H9 (cell line): ENCODE measurements around the gene MAML3. TPM values are rescaled to one million over a fixed set of nuclear protein-coding genes. Genes with fewer than 3 reads are reported as not detected.

Experiments
- DNase-seq: peaks from one replicate; pipeline ENCODE4 v3.0.0-alpha.2; 2017
- H2AFZ ChIP-seq: one replicate; pipeline ENCODE4 v1.6.1; 2013; ENCODE audit warnings: mild to moderate bottlenecking, low read length, control low read depth, moderate library complexity
- H2AK5ac ChIP-seq: 2 replicates; pipeline ENCODE4 v1.6.1; 2013; ENCODE audit warnings: low read length, control low read depth, mixed read lengths; ENCODE audit not compliant: insufficient read length
- H2BK120ac ChIP-seq: one replicate; pipeline ENCODE4 v1.6.1; 2013; ENCODE audit warnings: low read depth, mild to moderate bottlenecking, low read length, control low read depth, inconsistent platforms; ENCODE audit not compliant: poor library complexity, severe bottlenecking
- H2BK12ac ChIP-seq: 2 replicates; pipeline ENCODE4 v1.6.1; 2013; ENCODE audit warnings: low read length, control low read depth, mixed read lengths, low read depth; ENCODE audit not compliant: insufficient read length
- H2BK15ac ChIP-seq: 2 replicates; pipeline ENCODE4 v1.6.1; 2013; ENCODE audit warnings: low read depth, low read length, control low read depth
- H2BK20ac ChIP-seq: one replicate; pipeline ENCODE4 v1.6.1; 2013; ENCODE audit warnings: low read depth, mild to moderate bottlenecking, low read length, control low read depth, inconsistent platforms; ENCODE audit not compliant: poor library complexity, severe bottlenecking
- H2BK5ac ChIP-seq: 2 replicates; pipeline ENCODE4 v1.6.1; 2013; ENCODE audit warnings: low read length, control low read depth, mixed read lengths; ENCODE audit not compliant: insufficient read length
- H3K14ac ChIP-seq: 2 replicates; pipeline ENCODE4 v1.6.1; 2013; ENCODE audit warnings: low read length, control low read depth; ENCODE audit not compliant: insufficient read depth
- H3K18ac ChIP-seq: 2 replicates; pipeline ENCODE4 v1.6.1; 2013; ENCODE audit warnings: low read depth, mild to moderate bottlenecking, mixed read lengths, low read length, control low read depth; ENCODE audit not compliant: insufficient read length
- H3K23ac ChIP-seq: 2 replicates; pipeline ENCODE4 v1.6.1; 2013; ENCODE audit warnings: low read length, control low read depth, mixed read lengths, low read depth; ENCODE audit not compliant: insufficient read length
- H3K23me2 ChIP-seq: 2 replicates; pipeline ENCODE4 v1.6.1; 2013; ENCODE audit warnings: low read depth, mild to moderate bottlenecking, mixed read lengths, low read length, control low read depth; ENCODE audit not compliant: insufficient read length, poor library complexity, severe bottlenecking
- H3K27ac ChIP-seq: 2 replicates; pipeline ENCODE4 v1.5.1; 2013; ENCODE audit warnings: low read length, control low read depth, mixed read lengths, low read depth; ENCODE audit not compliant: insufficient read length
- H3K27me3 ChIP-seq: 2 replicates; pipeline ENCODE4 v1.6.1; 2013; ENCODE audit warnings: low read length, control low read depth, inconsistent platforms; ENCODE audit not compliant: insufficient read depth
- H3K4ac ChIP-seq: 2 replicates; pipeline ENCODE4 v1.6.1; 2013; ENCODE audit warnings: low read depth, mild to moderate bottlenecking, control low read depth, inconsistent platforms, low read length, moderate library complexity
- H3K4me1 ChIP-seq: 2 replicates; pipeline ENCODE4 v1.6.1; 2013; ENCODE audit warnings: low read length, control low read depth, inconsistent platforms; ENCODE audit not compliant: insufficient read depth
- H3K4me2 ChIP-seq: 2 replicates; pipeline ENCODE4 v1.6.1; 2013; ENCODE audit warnings: low read length, control low read depth, mixed read lengths; ENCODE audit not compliant: insufficient read length, insufficient read depth
- H3K56ac ChIP-seq: 2 replicates; pipeline ENCODE4 v1.6.1; 2013; ENCODE audit warnings: low read depth, mild to moderate bottlenecking, mixed read lengths, low read length, control low read depth; ENCODE audit not compliant: insufficient read length
- H3K79me1 ChIP-seq: 2 replicates; pipeline ENCODE4 v1.6.1; 2013; ENCODE audit warnings: low read depth, mild to moderate bottlenecking, moderate library complexity, low read length, control low read depth, inconsistent platforms; ENCODE audit not compliant: insufficient read depth, poor library complexity, severe bottlenecking
- H3K79me2 ChIP-seq: 2 replicates; pipeline ENCODE4 v1.6.1; 2013; ENCODE audit warnings: low read length, control low read depth, inconsistent platforms; ENCODE audit not compliant: insufficient read depth
- H3K9ac ChIP-seq: 2 replicates; pipeline ENCODE4 v1.6.1; 2013; ENCODE audit warnings: low read length, control low read depth, mixed read lengths; ENCODE audit not compliant: insufficient read length; ENCODE audit errors: extremely low read depth
- H3K9me3 ChIP-seq: one replicate; pipeline ENCODE4 v1.6.1; 2013; ENCODE audit warnings: low read depth, low read length, inconsistent platforms; ENCODE audit not compliant: control insufficient read depth
- H3T11ph ChIP-seq: one replicate; pipeline ENCODE4 v1.6.1; 2013; ENCODE audit warnings: mild to moderate bottlenecking, low read length, control low read depth, inconsistent platforms
- H4K20me1 ChIP-seq: one replicate; pipeline ENCODE4 v1.6.1; 2013; ENCODE audit not compliant: control insufficient read depth, insufficient read length, insufficient read depth
- H4K5ac ChIP-seq: 2 replicates; pipeline ENCODE4 v1.6.1; 2013; ENCODE audit warnings: low read depth, mild to moderate bottlenecking, mixed read lengths, low read length, control low read depth; ENCODE audit not compliant: insufficient read length
- H4K8ac ChIP-seq: replicated peaks from 2 replicates; pipeline ENCODE4 v1.6.1; 2013; ENCODE audit warnings: low read length, control low read depth, mixed read lengths, low read depth; ENCODE audit not compliant: insufficient read length
- H4K91ac ChIP-seq: 2 replicates; pipeline ENCODE4 v1.6.1; 2013; ENCODE audit warnings: low read depth, mild to moderate bottlenecking, moderate library complexity, mixed read lengths, low read length, control low read depth; ENCODE audit not compliant: insufficient read length
- H3K27ac Mint-ChIP-seq, 3 experiments: 2 replicates in 2 of 3; 3 replicates in 1 of 3; pipeline ENCODE4 v1.8.0; 2020 to 2021; ENCODE audit warnings: mixed read lengths in 3 of 3, mild to moderate bottlenecking in 1 of 3, moderate library complexity in 1 of 3
- H3K27me3 Mint-ChIP-seq: 2 replicates; pipeline ENCODE4 v1.8.0; 2021; ENCODE audit warnings: low read depth, mild to moderate bottlenecking, moderate library complexity, mixed read lengths
- H3K36me3 Mint-ChIP-seq, 3 experiments: 2 replicates in 2 of 3; 3 replicates in 1 of 3; pipeline ENCODE4 v1.8.0; 2020 to 2021; ENCODE audit warnings: low read depth in 3 of 3, mixed read lengths in 3 of 3; ENCODE audit not compliant: insufficient read depth in 1 of 3
- H3K4me1 Mint-ChIP-seq, 2 experiments: 2 replicates each; pipeline ENCODE4 v1.8.0; 2020; ENCODE audit warnings: mixed read lengths in 2 of 2
- H3K4me3 Mint-ChIP-seq, 2 experiments: 2 replicates in 1 of 2; 3 replicates in 1 of 2; pipeline ENCODE4 v1.8.0; 2020 to 2021; ENCODE audit warnings: mild to moderate bottlenecking in 2 of 2, mixed read lengths in 2 of 2, moderate library complexity in 1 of 2
- H3K9me3 Mint-ChIP-seq, 2 experiments: 2 replicates in 1 of 2; 3 replicates in 1 of 2; pipeline ENCODE4 v1.8.0; 2020; ENCODE audit warnings: mild to moderate bottlenecking in 2 of 2, mixed read lengths in 2 of 2, moderate library complexity in 1 of 2
- CTCF ChIP-seq: fragments of 200-600 bp; sonication (generic); conservative IDR thresholded peaks from 3 replicates; pipeline ENCODE4 v1.8.0; 2021; ENCODE audit warnings: antibody characterized with exemption, mild to moderate bottlenecking
- WGBS: extraction: QIAGEN DNeasy Blood & Tissue Kit; methylation state at CpG from one replicate; pipeline ENCODE4 v1.1.7; 2013; ENCODE audit warnings: missing lambda C conversion rate, low lambda C conversion rate, mixed read lengths; ENCODE audit not compliant: insufficient read length; ENCODE audit errors: extremely low coverage; 5-methylcytosine and 5-hydroxymethylcytosine counted together
- total RNA-seq: library from RNA; stranded (reverse); gene quantifications from 2 replicates; pipeline ENCODE4 v1.2.1, GENCODE V29; 2021

Gene MAML3
- total RNA-seq, 1 experiment from 2014 or later = 3.9 TPM

- Mint-ChIP-seq H3K27ac (no peak overlapping the region), H3K4me1 (peaks cover 11 to 12% of the 10 kb centered on the region in 2 experiments), H3K27me3 (peaks cover 2% of the 10 kb centered on the region; the same call in 1 of the 2 replicates), H3K4me3 (no peak overlapping the region), H3K36me3 (no peaks in the 10 kb centered on the region), H3K9me3 (no peaks in the 10 kb centered on the region)
- Histone ChIP-seq H3K27ac (no peak overlapping the region), H3K9ac (no peak overlapping the region), H3K4ac (no peak overlapping the region), H3K23ac (no peak overlapping the region), H3K27me3 (no peaks in the 10 kb centered on the region), H3K4me2 (no peak overlapping the region), H3K79me2 (no peaks in the 10 kb centered on the region), H2BK20ac (no peak overlapping the region), H4K5ac (no peak overlapping the region), H2AK5ac (no peak overlapping the region), H3K14ac (no peak overlapping the region), H2BK120ac (no peak overlapping the region), H3T11ph (no peak overlapping the region), H3K23me2 (no peaks in the 10 kb centered on the region), H4K20me1 (no peaks in the 10 kb centered on the region), H4K91ac (no peak overlapping the region), H2BK12ac (no peak overlapping the region), H4K8ac (no peak overlapping the region), H3K9me3 (no peaks in the 10 kb centered on the region), H3K4me1 (no peaks in the 10 kb centered on the region; the same call in 1 of the 2 replicates), H3K18ac (no peak overlapping the region), H2BK5ac (no peak overlapping the region), H2AFZ (no peak overlapping the region), H3K79me1 (no peaks in the 10 kb centered on the region), H3K56ac (no peak overlapping the region), H2BK15ac (no peak overlapping the region)
- no CpG with 5 or more reads among the region's 4 CpGs for WGBS
- TF ChIP-seq CTCF = 0 out of 3 replicates have a peak, but pooled peaks have one; percentile 17
- DNase-seq = no peak
Observed at GRCh38 chr4:139749835-139750498, 404.0 kb downstream of the MAML3 start.
